GM21423 (cell line): ENCODE measurements around the gene C12orf75.

Experiments used
- ATAC-seq: cut with Tn5 transposase; IDR thresholded peaks from one replicate; pipeline ENCODE4 v1.9.1; 2021; ENCODE audit warnings: mild to moderate bottlenecking, moderate library complexity; ENCODE audit not compliant: unreplicated experiment

C12orf75 gene

GRCh38 chr12:105409279-105409678 is 78.8 kb downstream of the C12orf75 start:
- no peak for ATAC-seq

GRCh38 chr12:105409801-105410471 is 79.4 kb downstream of the C12orf75 start:
- ATAC-seq = no peak

- no peak for ATAC-seq
Observed at GRCh38 chr12:105413911-105414487, 83.5 kb downstream of the C12orf75 start.

- no peak for ATAC-seq
Observed at GRCh38 chr12:105417732-105418131, 87.2 kb downstream of the C12orf75 start.

GRCh38 chr12:105418229-105418628 is 87.7 kb downstream of the C12orf75 start:
- no peak for ATAC-seq

GRCh38 chr12:105418821-105419291 is 88.4 kb downstream of the C12orf75 start:
- ATAC-seq = no peak

- ATAC-seq = no peak
Observed at GRCh38 chr12:105419606-105420005, 89.1 kb downstream of the C12orf75 start.

GRCh38 chr12:105420046-105420445 is 89.6 kb downstream of the C12orf75 start:
- ATAC-seq = no peak

- ATAC-seq = no peak
Observed at GRCh38 chr12:105420659-105421240, 90.3 kb downstream of the C12orf75 start.
